Endodermal cell (in vitro differentiated cells): ENCODE data around the gene SHE. TPM values are rescaled to one million over a fixed set of nuclear protein-coding genes. Genes with fewer than 3 reads are reported as not detected.

Experiments used
- DNase-seq: peaks from one replicate; pipeline ENCODE4 v3.0.0-alpha.2; 2017
- H3K27ac ChIP-seq: 2 replicates; pipeline ENCODE4 v1.5.1; 2013; ENCODE audit warnings: mild to moderate bottlenecking, low read depth, low read length, moderate library complexity
- H3K27me3 ChIP-seq: 2 replicates; pipeline ENCODE4 v1.6.1; 2013; ENCODE audit warnings: mild to moderate bottlenecking, low read length, moderate library complexity; ENCODE audit not compliant: insufficient read depth, control insufficient read depth, poor library complexity, severe bottlenecking
- H3K36me3 ChIP-seq: 2 replicates; pipeline ENCODE4 v1.7.0; 2013; ENCODE audit warnings: mild to moderate bottlenecking, low read length, moderate library complexity; ENCODE audit not compliant: control insufficient read depth, insufficient read depth
- H3K4me1 ChIP-seq: one replicate; pipeline ENCODE4 v1.7.0; 2013; ENCODE audit warnings: low read length; ENCODE audit not compliant: control insufficient read depth, insufficient read depth
- H3K4me3 ChIP-seq: 2 replicates; pipeline ENCODE4 v1.5.1; 2013; ENCODE audit warnings: mild to moderate bottlenecking, low read length, moderate library complexity
- H3K9ac ChIP-seq: 2 replicates; pipeline ENCODE4 v1.6.1; 2013; ENCODE audit warnings: mild to moderate bottlenecking, low read length, moderate library complexity; ENCODE audit not compliant: poor library complexity, severe bottlenecking; ENCODE audit errors: extremely low read depth
- H3K9me3 ChIP-seq: 2 replicates; pipeline ENCODE4 v1.6.1; 2013; ENCODE audit warnings: mild to moderate bottlenecking, low read length, moderate library complexity; ENCODE audit not compliant: control insufficient read depth
- H3K27ac Mint-ChIP-seq: 2 replicates; pipeline ENCODE4 v1.8.0; 2020; ENCODE audit warnings: mixed read lengths
- H3K27me3 Mint-ChIP-seq: 2 replicates; pipeline ENCODE4 v1.8.0; 2021; ENCODE audit warnings: mild to moderate bottlenecking, mixed read lengths; ENCODE audit not compliant: insufficient read depth
- H3K36me3 Mint-ChIP-seq: 2 replicates; pipeline ENCODE4 v1.8.0; 2020; ENCODE audit warnings: low read depth, mixed read lengths
- H3K4me1 Mint-ChIP-seq: 2 replicates; pipeline ENCODE4 v1.8.0; 2020; ENCODE audit warnings: mixed read lengths
- H3K4me3 Mint-ChIP-seq: 2 replicates; pipeline ENCODE4 v1.8.0; 2020; ENCODE audit warnings: mild to moderate bottlenecking, moderate library complexity, mixed read lengths
- H3K9me3 Mint-ChIP-seq: 2 replicates; pipeline ENCODE4 v1.8.0; 2020; ENCODE audit warnings: mild to moderate bottlenecking, mixed read lengths
- CTCF ChIP-seq: fragments of 200-600 bp; sonication (generic); conservative IDR thresholded peaks from 2 replicates; pipeline ENCODE4 v1.5.0; 2021; ENCODE audit warnings: antibody characterized with exemption, mild to moderate bottlenecking
- WGBS, 2 experiments: methylation state at CpG; one replicate each; pipeline versions ENCODE4 v1.1.5 to v1.1.7; 2013; ENCODE audit warnings: missing lambda C conversion rate in 2 of 2, mixed read lengths in 1 of 2; ENCODE audit not compliant: insufficient coverage in 1 of 2, insufficient read length in 1 of 2; 5-methylcytosine and 5-hydroxymethylcytosine counted together
- total RNA-seq, 2 donors: library from RNA; stranded (reverse); fragmentation: NEBNext Ultra II Directional in 1 of 2; extraction: Animal tissue kit (Norgen Biotek cat#: 25700) in 1 of 2; gene quantifications; 2 replicates in 1 of 2; 3 replicates in 1 of 2; pipeline ENCODE4 v1.2.1, GENCODE V29; 2021

Gene SHE
- total RNA-seq, 2 donors from 2014 or later: 0.24 to 0.35 TPM

GRCh38 chr1:154521695-154522094, 19.5 kb upstream of the SHE start:
- no peak overlapping the region for H3K9ac ChIP-seq
- 82 to 89% methylated on average over 3 of the region's 3 CpGs for WGBS, 2 experiments
- no peak for TF ChIP-seq CTCF
- no peaks in the 10 kb centered on the region for H3K9me3 ChIP-seq
- Mint-ChIP-seq H3K4me1 (no peaks in the 10 kb centered on the region), H3K27ac (no peak overlapping the region), H3K9me3 (no peaks in the 10 kb centered on the region), H3K27me3 (peaks cover 6% of the 10 kb centered on the region), H3K36me3 (no peaks in the 10 kb centered on the region), H3K4me3 (no peak overlapping the region)
- H3K27me3 ChIP-seq: no peaks in the 10 kb centered on the region
- H3K4me3 ChIP-seq: no peak overlapping the region
- no peak for DNase-seq
- H3K27ac ChIP-seq: no peak overlapping the region
- no peaks in the 10 kb centered on the region for H3K36me3 ChIP-seq
- no peaks in the 10 kb centered on the region for H3K4me1 ChIP-seq

DNA sequence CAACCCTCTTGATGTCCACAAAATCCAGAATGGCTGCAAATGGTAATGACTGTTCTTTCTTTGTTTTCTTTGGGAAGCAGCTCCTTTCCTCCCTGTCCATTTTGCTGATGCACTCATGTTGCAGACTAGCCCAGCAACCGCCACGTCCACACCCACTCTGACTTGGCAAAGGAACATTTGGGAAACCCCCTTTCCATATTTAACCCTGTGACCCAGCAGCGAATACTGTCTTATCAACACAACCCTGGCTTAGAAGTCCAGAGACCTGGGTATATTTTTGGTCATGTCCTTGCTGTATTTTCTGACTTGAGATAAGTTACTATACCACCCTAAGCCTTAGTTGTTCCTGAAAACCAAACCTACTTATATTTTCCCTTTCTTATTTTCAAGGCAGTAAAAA, 18.1 kb upstream of the SHE start:
- Histone ChIP-seq H3K27ac (no peak overlapping the region), H3K4me1 (no peaks in the 10 kb centered on the region), H3K9ac (no peak overlapping the region), H3K36me3 (no peaks in the 10 kb centered on the region), H3K4me3 (no peak overlapping the region), H3K27me3 (no peaks in the 10 kb centered on the region), H3K9me3 (no peaks in the 10 kb centered on the region)
- Mint-ChIP-seq H3K9me3 (no peaks in the 10 kb centered on the region), H3K27ac (no peak overlapping the region), H3K27me3 (peaks cover 7% of the 10 kb centered on the region), H3K4me3 (no peak overlapping the region), H3K36me3 (no peaks in the 10 kb centered on the region), H3K4me1 (no peaks in the 10 kb centered on the region)
- WGBS, 2 experiments: 80 to 92% methylated on average over 1 to 3 of the region's 3 CpGs
- no peak for DNase-seq
- no peak for TF ChIP-seq CTCF

DNA sequence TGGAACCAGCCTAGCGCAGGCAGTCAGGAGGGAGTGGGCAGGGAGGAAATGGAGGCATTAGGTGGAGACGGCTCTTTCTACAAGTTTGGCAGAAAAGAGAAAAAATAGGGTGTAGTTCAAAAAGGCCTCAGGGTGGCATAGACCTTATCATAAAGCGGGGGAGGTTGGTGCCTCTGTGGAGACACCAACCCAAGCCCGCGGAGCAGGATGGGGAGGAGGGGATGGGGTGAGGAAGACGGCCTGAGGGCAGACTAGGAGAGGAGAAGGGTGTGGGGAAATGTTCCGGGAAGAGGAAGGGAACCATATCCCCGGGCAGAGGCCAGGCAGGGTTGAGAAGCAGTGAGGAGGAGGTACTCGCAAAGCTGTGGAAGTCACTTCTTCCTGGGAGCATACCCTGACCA, 17.4 kb upstream of the SHE start:
- Histone ChIP-seq H3K9ac (no peak overlapping the region), H3K27ac (no peak overlapping the region), H3K36me3 (no peaks in the 10 kb centered on the region), H3K27me3 (no peaks in the 10 kb centered on the region), H3K4me1 (no peaks in the 10 kb centered on the region), H3K4me3 (no peak overlapping the region), H3K9me3 (no peaks in the 10 kb centered on the region)
- no peaks in the 10 kb centered on the region for H3K4me1 Mint-ChIP-seq
- H3K27ac Mint-ChIP-seq: no peak overlapping the region
- no peak for DNase-seq
- H3K9me3 Mint-ChIP-seq: no peaks in the 10 kb centered on the region
- no peaks in the 10 kb centered on the region for H3K36me3 Mint-ChIP-seq
- H3K27me3 Mint-ChIP-seq: peaks cover 7% of the 10 kb centered on the region
- TF ChIP-seq CTCF: no peak
- WGBS, 2 experiments: 91 to 94% methylated on average over 9 of the region's 9 CpGs
- no peak overlapping the region for H3K4me3 Mint-ChIP-seq
